Glomerular visceral epithelial cell (primary cell): ENCODE results near the gene RTTN.

Experiments used
- DNase-seq: peaks from one replicate; pipeline ENCODE4 v3.0.0-alpha.2; 2016; ENCODE audit errors: extremely low spot score

Gene RTTN

GRCh38 chr18:70207181-70207580, 1.7 kb upstream of the RTTN start:
- DNase-seq = no peak

- no peak for DNase-seq
Measured at GRCh38 chr18:70200286-70200685, 5.2 kb downstream of the RTTN start.

DNA sequence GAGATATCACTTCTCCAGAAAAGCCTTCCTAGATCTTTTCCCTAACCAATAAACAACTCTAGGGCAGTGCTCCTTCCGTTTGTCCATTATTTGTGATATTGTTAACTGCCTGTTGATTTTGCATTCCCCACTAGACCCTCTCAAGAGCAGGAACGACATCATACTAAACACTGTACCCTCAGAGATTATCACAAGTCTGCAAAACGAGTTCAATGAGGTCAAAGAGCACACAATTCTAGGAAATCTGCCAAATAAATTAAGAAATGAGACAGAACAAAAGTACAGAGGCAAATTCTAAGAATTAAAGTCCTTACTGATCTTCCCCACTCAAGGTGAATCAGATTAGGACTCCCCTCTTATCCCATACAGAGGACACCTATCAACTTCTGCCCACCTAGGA, 7.6 kb downstream of the RTTN start:
- no peak for DNase-seq

DNA sequence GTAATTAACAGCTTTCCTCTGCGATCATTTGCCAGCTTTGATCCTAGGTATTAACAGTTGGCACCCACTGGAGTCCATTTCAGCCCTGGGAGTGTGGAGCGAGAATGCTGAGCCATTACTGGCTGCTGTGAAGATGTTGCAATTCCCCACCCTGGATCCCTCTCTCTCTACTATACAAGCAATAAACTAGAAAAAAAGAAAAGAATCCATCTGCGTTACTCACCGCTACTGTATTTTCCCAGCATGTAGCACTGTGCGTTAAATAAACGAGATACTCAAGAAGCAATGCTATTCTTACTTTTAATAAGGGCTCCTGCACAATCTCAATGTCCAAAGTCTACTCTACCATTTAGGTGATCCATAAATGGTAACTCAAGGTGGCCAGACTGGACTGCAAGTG, 8.5 kb downstream of the RTTN start:
- no peak for DNase-seq

DNA sequence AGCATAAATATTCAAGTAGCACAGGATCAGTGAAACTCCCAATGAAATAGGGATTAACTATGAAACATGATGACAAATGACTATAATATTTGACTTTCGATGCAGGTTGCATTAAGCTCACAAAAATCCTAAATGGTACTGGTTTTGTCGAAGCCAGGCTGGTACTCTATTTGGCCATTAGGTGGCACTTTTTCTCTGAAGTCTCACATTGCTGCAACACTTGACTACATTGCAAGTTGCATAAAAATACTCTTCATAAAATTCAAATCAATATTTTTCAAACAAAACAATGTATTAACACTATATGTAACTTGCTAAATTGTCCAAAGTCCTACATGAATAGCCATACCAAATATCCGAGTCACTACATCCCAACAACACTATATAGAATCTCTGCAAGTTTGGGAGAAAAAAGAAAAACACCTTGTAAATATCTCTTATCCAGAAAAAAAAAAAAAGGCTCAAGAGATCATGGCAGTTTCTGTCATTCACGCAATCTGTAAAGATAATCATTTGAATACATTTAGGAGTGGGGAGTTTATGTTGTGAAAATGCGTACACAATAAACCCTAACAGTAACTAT, 9.5 kb downstream of the RTTN start:
- DNase-seq = peak; percentile 43

DNA sequence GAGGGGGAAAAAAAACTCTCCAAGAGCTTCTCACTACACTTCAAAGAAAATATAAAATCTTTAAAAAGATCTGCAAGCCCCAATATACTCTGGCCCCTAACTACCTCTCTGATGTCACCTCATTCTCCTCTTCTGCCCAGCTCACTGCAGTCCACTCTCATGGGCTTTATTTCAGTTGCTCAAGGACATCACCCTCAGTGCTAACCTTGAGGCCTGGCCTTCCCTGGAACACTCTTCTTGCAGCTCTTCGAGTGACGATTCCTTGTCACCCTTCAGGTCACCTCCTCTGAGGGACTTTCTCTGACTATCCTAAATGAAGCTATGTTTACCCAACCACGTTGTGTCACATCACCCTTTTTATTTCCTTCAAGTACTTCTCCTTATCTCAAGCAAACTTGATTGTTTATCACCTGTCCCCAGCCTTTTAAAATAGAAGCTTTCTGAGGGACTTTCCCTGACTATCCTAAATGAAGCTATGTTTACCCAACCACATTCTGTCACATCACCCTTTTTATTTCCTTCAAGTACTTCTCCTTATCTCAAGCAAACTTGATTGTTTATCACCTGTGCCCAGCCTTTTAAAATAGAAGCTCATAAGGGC, 10.4 kb downstream of the RTTN start:
- no peak for DNase-seq

GRCh38 chr18:70194227-70194890, 11.1 kb downstream of the RTTN start:
- no peak for DNase-seq

DNA sequence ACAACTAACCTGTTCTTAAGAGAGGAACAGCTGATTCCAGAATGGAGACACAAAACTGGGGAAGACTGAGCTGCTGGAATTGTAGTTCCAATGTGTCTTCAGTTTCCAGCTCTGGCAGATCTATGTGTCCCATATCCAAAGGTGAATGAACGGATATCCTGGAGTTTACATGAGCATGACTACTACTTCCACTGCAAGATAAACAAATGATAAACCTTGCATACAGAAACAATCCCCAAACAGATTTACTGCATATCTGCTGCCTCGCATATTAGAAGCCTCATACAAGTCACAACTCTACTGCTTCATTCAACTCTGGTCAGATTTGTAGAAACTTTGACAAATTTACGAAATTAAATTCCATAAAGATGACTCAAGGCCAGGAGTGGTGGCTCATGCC, 15.0 kb downstream of the RTTN start:
- no peak for DNase-seq

DNA sequence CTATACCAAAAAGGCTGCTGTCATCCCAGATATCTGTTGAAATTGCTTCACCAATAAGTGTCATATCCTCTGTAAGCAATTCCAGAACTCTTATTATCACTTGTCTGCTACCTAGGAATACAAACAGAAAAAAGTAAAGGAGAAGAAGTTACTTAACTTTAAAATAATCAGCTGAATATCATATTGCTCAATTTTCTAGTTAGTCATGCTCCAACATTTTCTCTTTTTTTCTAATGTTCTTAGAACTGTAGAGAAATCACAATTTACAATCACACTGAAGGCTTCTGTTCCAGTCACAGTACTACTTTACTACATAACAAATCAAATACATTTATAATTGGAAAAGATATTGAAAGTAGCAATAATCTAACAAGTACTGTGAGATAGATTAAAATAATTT, 17.4 kb downstream of the RTTN start:
- no peak for DNase-seq

- DNase-seq = no peak
Measured at GRCh38 chr18:70183441-70183840, 22.0 kb downstream of the RTTN start.

GRCh38 chr18:70182548-70182947, 22.9 kb downstream of the RTTN start:
- DNase-seq = no peak

DNA sequence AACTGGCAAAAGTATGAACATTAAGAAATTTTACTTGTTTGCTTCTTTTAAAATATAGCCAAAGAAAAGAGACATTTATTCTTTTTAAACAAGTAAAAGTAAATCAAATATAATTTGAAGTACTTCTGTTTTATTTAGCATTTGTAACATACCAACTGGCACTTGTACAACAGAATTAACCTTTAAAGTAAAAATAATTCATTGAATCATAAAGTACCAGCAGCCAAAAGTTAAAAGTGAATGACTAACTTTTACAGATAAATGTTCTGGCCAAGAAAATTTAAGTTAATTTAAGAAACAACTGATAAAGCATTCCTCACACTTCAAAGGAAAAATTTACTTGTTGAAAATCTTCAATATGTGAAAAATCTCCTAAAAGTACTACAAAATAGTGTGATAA, 23.8 kb downstream of the RTTN start:
- DNase-seq = no peak

GRCh38 chr18:70181015-70181414, 24.5 kb downstream of the RTTN start:
- DNase-seq = peak; percentile 70

DNA sequence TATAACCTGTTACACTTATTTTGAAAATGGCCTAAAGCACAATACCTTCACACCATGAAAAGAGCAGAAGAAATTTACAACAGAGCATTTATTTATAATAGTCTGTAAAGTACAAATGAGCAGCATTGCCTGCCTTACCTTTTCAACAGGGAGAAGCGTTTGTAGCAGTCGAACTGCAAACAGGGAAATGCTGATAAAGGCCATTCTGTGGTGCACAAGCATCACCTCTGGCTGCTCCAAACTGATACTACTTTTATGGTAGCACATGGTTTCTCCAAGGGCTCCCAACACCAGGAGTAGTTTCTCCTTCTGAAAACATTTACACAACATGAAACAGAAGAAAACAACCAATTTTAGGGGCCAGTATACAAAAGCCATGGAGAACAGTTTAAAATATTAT, 28.9 kb downstream of the RTTN start:
- DNase-seq = no peak

DNA sequence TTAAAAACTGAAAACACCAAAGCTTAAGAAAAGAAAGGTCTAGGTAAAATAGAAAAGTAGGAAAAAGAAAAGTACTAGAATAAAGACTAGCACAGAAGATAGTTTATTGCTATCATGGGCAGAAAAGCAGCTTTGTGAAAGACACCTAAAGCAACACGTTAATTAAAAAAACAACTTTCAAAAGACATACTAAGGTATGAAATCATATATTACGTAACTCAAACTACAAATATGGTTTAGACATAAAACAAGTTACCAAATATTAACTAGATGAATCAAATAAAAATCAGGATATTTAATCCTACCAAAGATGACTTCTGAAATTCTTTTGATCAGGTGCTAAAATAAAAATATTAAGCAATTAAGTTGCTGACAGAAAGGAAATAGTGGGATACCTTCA, 30.3 kb downstream of the RTTN start:
- DNase-seq = no peak

DNA sequence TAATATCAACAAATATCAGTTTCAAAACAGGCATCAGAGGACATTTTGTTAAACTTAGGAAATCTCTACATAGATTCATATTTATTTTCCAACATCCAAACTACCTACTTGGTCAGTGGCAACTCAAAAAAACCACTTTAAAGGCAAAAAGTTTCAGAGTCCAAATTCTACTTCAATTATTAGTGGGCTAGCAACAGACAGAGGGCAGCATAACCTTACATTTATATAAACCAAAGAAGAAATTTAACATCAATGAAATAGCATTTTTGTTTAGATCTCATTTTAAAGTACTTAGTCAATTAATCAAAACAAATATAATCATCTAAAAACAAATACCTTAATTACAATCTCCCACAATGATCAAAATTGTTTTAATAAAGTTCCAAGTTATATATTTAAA, 33.3 kb downstream of the RTTN start:
- no peak for DNase-seq

GRCh38 chr18:70169747-70170146, 35.7 kb downstream of the RTTN start:
- peak; percentile 26 for DNase-seq

GRCh38 chr18:70166668-70167067, 38.8 kb downstream of the RTTN start:
- no peak for DNase-seq

DNA sequence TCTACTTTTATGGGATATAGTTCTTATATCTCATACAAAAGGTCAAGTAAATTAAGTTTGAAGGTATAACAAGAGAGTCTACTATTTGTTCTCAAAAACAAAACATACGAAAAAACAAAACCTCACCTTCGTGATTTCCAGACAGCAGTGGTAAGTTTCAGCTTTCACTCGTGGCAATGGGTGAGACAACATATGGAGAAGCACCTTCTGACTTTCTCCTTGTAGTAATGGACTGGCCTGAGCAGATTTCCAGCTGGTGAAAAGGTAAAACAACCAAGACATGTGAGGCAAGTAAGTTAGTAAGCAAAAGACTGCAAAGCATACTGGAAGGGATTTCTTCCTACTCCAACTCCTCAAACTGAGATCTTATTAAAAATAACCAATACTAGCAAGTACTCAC, 39.6 kb downstream of the RTTN start:
- DNase-seq = no peak

GRCh38 chr18:70160073-70160678, 45.3 kb downstream of the RTTN start:
- DNase-seq = no peak

GRCh38 chr18:70158992-70159717, 46.3 kb downstream of the RTTN start:
- DNase-seq = no peak

- no peak for DNase-seq
Measured at GRCh38 chr18:70156886-70157285, 48.6 kb downstream of the RTTN start.
